ENCODE measurements around the gene GOLGA3.
"Not testable (repeated sequence)": the region's sequence is repeated elsewhere in the genome, so short reads cannot be mapped to it uniquely, and the experiment has no call there.

GOLGA3 gene

DNA sequence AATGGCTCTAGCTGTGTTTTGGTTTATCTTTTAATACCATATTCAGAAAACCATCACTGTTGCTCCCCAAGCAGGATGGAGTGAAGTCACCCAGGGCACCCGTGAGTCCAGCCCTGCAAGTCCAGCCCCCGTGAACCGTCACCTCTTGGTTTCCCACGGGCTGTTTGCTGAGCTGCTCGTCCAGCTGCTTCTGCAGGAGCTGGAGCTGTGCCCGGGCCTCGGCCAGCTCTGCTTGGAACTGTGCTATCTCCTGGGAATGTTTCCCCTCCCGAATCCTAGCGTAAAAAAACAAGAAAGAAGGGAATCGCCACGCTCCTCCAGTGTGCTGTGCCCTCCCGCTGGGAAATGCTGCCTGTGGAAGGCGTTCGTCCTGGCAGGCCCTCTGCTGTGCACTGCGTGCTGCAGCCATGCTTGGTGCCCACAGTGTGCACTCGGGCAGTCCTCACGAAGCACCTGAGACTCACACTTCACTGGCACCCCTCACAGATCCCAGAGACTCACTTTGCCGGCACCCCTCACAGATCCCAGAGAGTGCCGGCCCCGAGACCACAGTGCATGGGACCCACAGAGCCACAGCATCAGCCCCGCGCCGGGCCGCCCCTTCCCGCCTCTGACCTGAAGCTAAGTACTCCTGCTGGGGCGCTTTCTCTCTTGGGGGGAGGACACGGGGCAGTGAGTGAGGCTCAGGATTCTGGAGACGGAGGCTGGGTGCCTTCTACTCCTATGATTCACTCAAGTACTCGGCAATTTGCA, 51.7 kb downstream of the GOLGA3 start:
- no peak for DNase-seq

DNA sequence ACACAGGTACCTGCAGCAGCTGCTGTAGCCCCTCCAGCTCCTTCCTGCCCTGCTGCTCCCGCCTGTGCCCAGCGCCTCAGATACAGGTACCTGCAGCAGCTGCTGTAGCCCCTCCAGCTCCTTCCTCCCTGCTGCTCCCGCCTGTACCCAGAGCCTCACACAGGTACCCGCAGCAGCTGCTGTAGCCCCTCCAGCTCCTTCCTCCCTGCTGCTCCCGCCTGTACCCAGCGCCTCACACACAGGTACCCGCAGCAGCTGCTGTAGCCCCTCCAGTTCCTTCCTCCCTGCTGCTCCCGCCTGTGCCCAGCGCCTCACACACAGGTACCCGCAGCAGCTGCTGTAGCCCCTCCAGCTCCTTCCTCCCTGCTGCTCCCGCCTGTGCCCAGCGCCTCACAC, 52.4 kb downstream of the GOLGA3 start:
- DNase-seq: not testable (repeated sequence)

DNA sequence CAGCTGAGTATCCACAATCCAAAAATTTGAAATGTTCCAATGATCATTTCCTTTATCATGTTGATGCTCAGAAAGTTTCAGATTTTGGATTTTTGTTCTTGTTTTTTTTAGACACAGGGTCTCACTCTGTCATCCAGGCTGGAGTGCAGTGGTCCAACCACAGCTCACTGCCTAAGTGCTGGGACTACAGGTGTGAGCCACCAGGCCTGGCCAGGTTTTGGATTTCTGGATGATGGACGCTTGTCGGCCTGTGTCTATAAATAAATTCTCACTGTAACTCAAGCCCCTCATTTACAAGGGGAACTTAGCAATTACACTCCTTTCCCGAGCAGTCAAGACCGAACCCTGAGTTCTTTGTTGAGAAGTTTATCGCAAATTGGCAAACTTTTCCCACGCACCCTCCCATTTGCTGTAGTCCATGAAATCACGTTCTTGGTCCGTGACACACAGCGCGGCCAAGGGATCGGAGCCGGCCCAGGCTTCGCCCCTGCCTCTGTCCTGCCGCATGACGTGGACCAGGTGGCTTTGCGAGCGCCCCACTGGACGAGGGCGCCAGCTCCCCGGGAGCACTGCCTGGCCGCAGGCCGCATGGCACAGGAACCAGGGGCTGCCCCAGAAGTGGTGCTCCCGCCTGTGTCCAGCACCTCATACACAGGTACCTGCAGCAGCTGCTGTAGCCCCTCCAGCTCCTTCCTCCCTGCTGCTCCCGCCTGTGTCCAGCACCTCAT, 53.0 kb downstream of the GOLGA3 start:
- no peak for DNase-seq

DNA sequence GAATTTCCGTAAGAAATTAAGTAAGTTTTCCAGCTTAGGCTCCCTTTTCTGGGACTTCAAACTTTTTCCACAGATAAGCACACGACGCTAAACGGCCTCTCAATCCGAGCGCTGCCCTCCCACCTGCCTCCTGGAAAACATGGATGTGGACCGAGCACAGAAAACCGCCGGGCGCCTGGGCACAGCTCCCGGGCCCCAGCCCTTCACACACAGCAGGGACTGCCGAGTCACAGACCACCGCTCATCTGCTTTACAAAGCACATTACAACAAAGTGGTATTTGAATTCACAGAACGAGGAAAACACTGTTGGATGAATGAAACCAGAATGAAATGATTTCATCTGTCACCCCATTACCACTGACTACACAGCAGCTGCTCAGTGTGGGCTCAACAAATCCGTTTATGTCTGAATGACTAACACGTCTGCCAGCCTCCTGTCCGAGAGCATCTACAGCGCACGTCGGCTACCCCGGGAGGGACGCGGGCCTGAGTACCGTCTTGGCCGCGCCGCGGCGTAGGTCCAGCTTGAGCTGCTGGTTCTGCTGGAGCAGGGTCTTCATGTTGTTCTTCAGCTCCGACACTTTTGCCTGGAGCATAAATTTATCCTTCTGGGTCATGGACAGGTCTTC, 53.9 kb downstream of the GOLGA3 start:
- DNase-seq: no peak

DNA sequence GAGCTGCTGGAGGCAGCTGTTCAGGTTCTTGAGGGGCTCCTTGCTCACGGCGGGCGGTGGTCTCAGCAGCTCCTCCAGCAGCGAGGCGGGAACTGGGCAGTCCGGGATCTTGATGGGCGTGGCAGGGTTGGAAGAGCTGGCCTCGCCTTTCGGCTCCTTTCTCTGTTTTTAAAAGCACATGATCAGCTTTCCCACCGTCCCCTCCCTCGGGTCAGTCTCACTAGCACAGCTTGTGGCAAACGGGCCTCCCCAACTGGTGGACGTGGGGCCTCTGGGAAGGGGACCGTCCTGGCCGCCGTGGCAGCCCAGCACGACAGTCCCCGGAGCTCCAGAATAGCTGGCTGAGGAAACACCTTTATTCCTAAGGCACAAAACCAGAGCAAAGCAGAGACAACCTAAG, 54.5 kb downstream of the GOLGA3 start:
- no peak for DNase-seq

DNA sequence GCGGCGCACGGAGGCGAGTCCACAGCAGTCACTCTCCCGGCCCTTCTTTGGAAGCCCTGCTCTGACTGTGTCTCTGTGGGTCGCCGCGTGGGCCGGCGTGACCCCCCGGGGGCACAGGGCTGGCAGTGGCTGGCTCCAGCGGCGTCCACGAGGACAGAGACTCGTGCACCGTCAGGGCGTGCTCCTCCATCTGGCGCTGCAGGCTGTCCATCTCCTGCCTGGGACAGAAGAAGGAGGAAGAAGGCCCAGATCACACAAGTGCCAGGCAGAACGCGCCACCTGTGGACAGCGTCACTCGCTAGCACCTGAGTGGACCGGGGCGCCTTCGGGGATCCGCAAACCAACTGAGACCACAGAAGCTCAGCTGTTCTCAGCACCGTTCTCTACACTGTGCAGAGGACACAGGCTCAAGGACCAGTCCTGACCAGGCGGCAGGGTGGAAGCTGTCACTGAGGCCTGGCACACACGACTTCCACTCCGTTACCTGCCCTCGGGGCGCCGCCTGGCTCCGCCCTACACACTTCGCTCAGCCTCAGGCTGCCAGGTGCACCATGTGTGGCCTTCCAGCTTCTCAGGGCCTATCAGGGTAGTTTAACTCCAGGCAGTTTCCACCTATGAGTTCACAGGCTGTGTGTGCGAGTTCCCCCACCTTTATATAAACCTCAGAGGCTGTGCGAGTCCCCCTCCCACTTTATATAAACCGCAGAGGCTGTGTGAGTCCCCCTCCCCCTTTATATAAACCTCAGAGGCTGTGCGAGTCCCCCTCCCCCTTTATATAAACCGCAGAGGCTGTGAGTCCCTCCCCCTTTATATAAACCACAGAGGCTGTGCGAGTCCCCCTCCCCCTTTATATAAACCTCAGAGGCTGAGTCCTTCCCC, 55.4 kb downstream of the GOLGA3 start:
- DNase-seq: no peak

DNA sequence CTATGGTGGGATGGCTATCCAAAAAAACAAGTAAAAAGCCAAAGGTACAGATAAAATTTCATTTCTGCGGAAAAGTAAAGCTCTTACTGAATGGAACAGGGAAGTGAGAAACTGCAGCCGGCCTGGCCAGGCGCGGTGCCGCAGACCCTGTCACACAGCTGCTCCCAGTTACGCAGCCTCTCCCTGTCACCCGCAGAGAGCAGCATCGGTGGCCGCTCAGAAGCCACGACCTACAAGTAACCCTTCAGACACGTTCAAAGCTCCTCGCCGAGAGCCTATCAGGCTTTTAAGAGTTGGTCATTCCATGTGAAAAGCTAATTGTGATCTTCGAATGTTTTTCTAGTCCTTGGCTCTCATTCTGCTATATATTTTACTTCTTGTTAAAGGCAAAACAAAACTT, 56.1 kb downstream of the GOLGA3 start:
- DNase-seq: no peak

DNA sequence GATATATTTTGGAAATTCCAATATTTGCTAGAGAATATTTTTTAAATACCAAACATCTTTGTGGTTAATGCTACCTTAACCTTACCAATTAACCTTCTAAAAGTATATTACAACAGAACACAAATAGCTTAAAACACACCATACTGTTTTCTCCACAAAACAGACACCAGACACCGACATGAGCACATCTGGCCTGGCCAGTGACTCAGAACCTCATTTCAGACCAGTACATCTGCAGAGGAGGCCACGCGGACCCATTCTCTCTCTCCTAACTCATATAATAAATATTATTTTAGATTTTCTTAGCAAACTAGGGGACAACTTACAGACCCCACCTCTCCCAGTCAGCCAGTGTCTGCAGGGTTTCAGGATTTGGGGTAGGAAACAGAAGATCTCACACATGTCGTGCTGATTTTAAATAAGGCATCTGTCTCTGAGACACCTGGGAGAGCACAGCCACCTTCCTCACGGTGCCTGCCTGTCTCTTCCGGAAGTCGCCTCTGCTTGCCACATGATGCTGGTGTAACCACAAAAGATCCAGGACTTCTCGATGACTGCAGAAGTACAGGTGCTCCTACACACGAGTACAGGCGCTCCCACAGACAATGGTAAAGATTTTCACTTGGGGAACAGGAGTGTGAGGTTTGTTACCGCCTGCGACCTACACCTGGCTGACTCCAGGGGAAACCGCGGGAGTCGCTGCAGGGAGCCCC, 57.4 kb downstream of the GOLGA3 start:
- peak; percentile 17 to 36 for DNase-seq

DNA sequence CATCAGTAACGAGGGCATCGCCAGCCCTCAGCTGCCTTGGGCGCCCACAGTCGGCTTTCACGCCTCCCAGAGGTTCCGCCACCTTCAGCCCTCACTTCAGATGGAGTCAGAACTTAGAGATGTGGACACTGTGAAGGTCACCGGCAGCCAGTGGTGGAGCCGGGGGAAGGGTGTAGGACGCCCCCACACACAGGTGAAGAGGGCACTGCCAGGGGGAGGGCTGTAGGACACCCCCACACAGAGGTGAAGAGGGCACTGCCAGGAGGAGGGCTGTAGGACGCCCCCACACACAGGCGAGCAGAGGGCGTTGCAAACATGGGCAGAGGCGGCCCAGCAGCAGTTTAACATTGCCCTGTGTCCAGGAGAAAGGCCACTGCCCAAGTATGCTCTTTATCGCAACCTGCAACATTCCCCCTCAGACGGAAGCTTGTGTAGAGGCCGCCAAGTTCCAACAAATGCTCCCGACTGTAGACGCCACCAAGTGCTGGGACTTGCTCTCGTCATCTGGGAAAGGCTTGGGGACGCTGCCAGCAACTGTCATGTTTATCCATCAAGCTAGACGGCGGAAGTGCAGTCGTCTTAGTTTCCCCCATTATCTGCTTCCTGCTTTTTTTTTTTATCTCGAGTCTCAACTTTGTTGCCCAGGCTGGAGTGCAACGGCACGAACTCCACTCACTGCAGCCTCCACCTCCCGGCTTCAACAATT, 62.1 kb downstream of the GOLGA3 start:
- no peak for DNase-seq

DNA sequence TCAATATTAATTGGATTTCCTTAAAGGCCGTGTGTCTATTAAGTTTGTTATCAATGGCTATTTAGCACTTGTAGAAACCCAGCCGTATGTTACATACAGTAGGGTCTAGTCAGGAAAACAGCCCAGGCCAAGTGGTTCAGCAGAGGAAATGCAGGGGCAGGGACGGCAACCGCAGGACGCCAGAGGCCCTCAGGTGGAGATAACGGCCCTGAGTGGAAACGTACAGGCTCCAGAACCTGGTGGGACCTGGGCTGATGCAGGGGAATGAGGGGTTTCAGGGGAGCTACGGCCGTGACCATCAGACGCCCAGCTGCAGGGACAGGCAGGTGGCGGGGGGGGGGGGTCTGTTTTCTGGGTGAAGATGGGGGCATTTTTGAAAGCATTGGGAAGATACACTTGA, 63.3 kb downstream of the GOLGA3 start:
- no peak for DNase-seq

DNA sequence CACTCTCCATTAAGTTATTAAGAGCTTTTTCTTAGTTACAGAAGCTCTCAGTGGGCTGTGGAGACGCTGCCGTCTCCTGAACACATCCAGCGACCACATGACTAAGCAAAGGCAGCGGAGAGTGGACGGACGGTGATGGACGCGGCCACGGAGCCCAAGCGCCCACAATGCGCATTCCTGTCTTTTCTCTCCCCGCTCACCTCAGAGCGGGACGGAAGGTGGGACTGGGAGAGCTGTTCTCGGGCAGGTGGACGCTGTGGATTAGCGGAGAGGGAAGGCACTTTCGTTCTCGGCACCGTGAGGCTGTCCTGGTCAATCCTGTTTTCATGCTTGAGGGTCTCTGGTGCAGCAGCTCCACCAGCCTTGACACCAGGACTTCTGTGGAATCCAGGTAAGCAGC, 64.4 kb downstream of the GOLGA3 start:
- no peak for DNase-seq

DNA sequence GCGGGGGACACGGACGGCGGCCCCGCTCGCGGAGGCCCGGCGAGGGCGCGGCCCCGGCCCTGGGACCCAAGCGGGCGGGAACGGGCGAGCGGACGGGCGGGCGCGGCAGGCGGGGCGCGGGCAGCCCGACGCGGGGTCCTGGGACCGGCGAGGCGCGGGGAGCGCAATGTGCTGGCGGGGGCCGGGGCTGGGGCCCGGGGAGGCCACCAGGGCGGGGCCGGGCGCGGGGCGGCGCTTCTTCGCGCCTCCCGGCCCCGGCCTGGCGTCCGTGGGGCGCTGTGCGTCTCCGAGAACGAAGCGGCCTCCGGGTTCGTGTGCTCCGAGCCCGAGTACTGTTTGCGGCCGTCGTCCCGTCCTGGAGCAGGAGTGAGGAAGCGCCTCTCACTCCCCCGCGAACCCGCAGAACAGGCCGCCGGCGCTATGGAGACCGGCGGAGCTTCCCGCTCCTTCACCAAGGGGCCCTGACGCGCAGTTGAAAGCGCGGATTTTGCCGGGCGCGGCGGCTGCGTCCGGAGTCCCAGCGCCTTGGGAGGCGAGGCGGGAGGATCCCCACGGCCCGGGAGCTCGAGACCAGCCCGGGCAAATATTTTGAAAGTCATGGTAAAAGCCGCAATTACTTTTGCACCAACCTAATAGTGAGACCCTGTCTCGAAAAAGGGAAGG, 66.6 kb downstream of the GOLGA3 start:
- peak; percentile 81 to 84 for DNase-seq

DNA sequence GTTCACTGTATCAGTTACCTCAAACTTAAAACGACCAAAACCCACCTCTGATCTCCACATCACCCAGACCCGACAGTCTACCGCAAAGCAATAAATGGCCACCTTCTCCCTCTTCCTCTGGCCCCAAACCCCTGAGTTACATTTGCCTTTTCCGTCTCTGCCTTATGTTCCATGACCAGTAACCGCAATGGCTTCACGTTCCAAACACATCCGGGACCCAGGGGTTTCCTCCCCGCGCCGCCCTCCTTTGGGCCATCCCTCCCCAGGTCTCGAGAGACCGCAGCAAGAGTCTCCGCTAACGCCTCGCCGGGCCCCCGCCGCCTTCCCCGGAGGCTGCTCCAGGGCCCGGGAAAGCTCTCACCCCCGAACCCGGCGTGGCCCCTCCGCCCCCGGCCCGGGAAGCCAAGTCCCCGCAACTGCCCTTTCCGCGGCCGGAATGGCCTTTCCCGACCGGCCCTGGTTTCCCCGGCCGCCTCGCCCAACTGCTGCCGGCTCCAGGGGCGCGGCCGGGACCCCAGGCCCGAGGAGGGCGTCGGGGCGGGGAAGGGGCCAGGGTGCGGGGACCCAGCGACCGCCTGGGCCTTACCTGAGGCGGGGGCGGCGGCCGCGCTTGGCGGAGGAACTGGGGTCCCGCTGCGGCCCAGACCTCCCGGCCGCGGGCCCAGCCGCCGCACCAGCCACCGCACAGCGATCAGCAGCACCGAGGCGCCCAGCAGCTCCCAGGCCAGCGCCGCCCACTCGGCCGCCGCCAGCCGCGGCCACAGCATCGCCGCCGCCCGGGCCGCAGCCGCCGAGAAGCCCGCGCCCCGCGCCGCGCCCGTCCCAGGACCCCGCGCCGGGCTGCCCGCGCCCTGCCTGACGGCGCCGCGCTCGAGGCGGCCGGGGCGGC, 67.4 kb downstream of the GOLGA3 start, which contains the start of gene ANKLE2:
TSS of gene ANKLE2 (minus strand) at position 801 of the 889 bp plus-strand sequence. CDS start at position 767, 34 bp downstream.
- DNase-seq: peak; percentile 73 to 81

DNA sequence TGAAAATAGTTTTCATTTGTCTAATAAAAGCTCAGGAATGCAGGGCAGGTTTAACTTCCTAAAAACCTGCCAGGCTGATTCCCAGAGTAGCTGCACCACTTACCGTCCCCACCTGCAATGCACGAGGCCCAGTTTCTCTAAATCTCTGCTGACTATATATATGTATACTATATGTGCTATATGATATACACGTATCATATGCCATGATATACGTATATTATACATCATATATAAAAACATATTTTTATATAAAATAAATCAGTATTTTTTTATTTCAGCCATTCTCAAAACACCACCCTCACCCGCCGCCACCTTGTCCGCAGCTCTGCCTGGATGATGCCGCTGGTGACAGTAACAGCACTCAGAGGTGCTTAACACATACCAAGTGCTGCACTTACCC, 69.3 kb downstream of the GOLGA3 start:
- DNase-seq: no peak

DNA sequence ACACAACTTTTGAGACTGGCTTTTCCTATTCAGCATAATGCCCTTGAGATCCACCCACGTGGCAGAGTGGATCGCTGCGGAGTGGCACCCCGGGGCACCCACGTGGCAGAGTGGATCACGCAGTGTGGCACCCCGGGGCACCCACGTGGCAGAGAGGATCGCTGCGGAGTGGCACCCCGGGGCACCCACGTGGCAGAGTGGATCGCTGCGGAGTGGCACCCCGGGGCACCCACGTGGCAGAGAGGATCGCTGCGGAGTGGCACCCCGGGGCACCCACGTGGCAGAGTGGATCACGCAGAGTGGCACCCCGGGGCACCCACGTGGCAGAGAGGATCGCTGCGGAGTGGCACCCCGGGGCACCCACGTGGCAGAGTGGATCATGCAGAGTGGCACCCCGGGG, 69.8 kb downstream of the GOLGA3 start:
- not testable (repeated sequence) for DNase-seq

DNA sequence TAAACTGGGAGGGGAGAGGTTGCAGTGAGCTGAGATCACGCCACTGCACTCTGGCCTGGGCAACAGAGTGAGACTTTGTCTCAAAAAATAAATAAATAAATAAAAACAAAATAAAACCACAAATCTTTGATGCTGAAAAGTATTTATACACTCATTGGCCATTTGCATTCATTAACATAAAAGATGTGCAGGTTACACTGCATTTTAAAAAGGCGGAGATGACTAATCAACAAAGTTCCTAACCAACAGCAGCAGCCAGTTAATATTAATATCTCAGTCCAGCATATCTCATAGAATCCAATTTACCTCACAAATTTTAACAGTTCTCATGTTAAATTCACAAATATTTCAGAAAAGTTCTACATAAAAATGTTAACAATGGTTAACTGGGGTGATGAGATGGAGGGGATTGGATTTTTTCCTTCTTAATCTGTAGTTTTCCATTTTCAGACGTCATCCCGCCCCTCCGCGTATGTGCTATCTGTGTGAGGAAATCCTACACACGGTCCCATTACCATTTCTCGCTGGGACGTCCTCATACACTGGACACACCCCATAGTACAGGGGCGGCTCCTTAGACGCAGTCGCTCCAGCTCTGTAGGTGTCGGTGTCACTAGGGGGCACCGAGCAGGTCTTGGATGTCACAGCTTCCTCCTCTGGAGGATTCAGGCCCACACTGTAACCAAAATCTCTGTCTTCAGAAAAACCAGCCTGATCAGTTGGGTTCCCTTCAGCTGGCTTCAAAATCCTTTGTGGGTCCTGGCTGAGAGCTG, 74.3 kb downstream of the GOLGA3 start:
- no peak for DNase-seq

DNA sequence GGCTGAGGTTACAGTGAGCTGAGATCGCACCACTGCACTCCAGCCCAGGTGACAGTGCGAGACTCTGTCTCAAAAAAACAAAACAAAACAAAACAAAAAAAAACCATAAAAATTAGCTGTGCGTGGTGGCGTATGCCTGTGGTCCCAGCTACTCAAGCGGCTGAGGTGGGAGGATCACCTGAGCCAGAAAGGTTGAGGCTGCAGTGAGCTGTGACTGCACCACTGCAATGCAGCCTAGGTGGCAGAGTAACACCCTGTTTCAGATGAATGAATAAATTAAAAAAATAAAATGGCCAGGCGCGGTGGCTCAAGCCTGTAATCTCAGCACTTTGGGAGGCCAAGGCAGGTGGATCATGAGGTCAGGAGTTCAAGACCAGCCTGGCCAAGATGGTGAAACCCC, 75.0 kb downstream of the GOLGA3 start:
- not testable (repeated sequence) for DNase-seq

DNA sequence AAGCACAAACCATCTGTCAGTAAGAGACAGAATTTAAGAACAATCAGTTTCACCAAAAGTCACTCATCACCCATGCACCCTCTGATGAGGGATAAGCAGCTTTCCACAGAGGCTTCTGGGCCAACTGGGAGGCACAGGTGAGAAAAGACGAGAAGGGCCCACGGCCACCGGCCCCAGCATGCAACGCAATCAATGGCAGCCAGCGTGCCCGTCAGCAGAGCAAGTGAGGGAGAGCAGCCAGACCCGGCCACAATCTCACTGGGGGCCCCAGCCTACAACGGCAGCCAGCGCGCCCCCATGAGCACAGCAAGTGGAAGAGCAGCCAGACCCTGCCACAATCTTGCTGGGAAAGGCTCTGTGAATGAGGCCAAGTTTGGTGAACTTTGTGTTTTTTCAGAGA, 80.3 kb downstream of the GOLGA3 start:
- no peak for DNase-seq

DNA sequence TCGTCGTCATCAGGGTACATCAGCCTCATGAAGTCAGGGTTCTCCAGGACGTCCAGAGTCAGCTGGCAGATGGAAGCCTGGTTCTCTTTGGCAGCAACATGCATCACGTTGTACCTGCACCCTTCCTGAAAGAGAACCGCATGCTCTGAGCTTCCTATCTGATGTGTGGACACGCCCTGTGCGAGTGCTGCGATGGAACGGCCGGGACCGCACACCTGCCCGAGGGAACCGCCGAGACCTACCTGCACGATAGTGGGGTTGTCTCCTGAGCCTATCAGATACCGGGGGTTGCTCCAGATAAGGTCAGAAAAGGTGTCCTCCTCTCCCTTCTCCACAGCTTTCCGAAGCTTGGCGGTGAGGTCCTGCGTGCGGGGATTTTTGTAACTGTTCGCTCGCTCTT, 80.8 kb downstream of the GOLGA3 start:
- DNase-seq: no peak
